Measurements from ENCODE around the gene SEPTIN12.

DNA sequence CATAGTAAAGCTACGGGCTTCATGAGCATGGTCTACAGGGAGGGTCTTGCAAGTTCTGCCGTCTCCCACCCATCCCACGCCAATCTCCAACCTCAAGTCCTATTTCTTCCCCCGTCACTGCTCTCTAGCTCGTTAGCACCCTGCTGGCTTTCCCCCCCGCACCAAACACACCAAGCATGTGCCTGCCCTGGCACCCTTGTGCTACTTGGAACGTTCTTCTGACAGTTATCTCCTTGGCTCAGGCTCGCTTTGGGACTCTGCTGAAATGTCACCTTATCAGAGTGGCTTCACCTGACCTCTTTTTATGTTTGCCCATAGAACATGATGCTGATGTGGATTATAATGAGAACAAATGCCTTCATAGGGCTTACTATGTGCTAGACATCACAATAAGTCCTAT is 37.1 kb upstream of the SEPTIN12 start:
- TF ChIP-seq, protein P1, sequence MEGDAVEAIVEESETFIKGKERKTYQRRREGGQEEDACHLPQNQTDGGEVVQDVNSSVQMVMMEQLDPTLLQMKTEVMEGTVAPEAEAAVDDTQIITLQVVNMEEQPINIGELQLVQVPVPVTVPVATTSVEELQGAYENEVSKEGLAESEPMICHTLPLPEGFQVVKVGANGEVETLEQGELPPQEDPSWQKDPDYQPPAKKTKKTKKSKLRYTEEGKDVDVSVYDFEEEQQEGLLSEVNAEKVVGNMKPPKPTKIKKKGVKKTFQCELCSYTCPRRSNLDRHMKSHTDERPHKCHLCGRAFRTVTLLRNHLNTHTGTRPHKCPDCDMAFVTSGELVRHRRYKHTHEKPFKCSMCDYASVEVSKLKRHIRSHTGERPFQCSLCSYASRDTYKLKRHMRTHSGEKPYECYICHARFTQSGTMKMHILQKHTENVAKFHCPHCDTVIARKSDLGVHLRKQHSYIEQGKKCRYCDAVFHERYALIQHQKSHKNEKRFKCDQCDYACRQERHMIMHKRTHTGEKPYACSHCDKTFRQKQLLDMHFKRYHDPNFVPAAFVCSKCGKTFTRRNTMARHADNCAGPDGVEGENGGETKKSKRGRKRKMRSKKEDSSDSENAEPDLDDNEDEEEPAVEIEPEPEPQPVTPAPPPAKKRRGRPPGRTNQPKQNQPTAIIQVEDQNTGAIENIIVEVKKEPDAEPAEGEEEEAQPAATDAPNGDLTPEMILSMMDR (IDR thresholded peaks at IDR 0.05), result no peak
- no peak for TF ChIP-seq POLR2A (IDR thresholded peaks at IDR 0.05)

Data from vagina (tissue), 2 donors.